Measurements from ENCODE around the gene CADM4. TPM values are rescaled to one million over a fixed set of nuclear protein-coding genes. Genes with fewer than 3 reads are reported as not detected.
"Not testable (repeated sequence)": the region's sequence is repeated elsewhere in the genome, so short reads cannot be mapped to it uniquely, and the experiment has no call there.

CADM4 gene
- total RNA-seq (2014; rRNA removed; shearing (Covaris generic)), result 9.9 and 12.3 TPM in 2 replicates

GRCh38 chr19:43639519-43640423, at the start of gene CADM4:
Gene CADM4, minus strand, starts transcription at chr19:43639850. Its CDS starts 60 bp downstream, at chr19:43639790.
- DNase-seq, result peak; percentile 97
- H3K36me3 ChIP-seq (replicated peaks; ENCODE audit: control insufficient read depth, insufficient read depth, low read length), result no peaks in the 10 kb centered on the region
- H3K4me3 ChIP-seq (ENCODE audit: insufficient read depth, low read depth, low read length), result peak within 1 kb of the TSS; percentile 79
- peaks cover 45% of the 10 kb centered on the region for H3K27me3 ChIP-seq (ENCODE audit: control insufficient read depth, insufficient read depth, low read length)

- no peak for DNase-seq
- Histone ChIP-seq H3K27me3 (ENCODE audit: control insufficient read depth, insufficient read depth, low read length) (no peaks in the 10 kb centered on the region), H3K36me3 (replicated peaks; ENCODE audit: control insufficient read depth, insufficient read depth, low read length) (no peaks in the 10 kb centered on the region), H3K4me3 (ENCODE audit: insufficient read depth, low read depth, low read length) (no peak overlapping the region)
Observed at GRCh38 chr19:43688059-43688701, 48.5 kb upstream of the CADM4 start.

GRCh38 chr19:43687660-43687997, 48.0 kb upstream of the CADM4 start:
- no peak overlapping the region for H3K4me3 ChIP-seq (ENCODE audit: insufficient read depth, low read depth, low read length)
- H3K36me3 ChIP-seq (replicated peaks; ENCODE audit: control insufficient read depth, insufficient read depth, low read length), result no peaks in the 10 kb centered on the region
- no peak for DNase-seq
- no peaks in the 10 kb centered on the region for H3K27me3 ChIP-seq (ENCODE audit: control insufficient read depth, insufficient read depth, low read length)

GRCh38 chr19:43684326-43684725, 44.7 kb upstream of the CADM4 start:
- H3K36me3 ChIP-seq (replicated peaks; ENCODE audit: control insufficient read depth, insufficient read depth, low read length), result no peaks in the 10 kb centered on the region
- no peaks in the 10 kb centered on the region for H3K27me3 ChIP-seq (ENCODE audit: control insufficient read depth, insufficient read depth, low read length)
- no peak overlapping the region for H3K4me3 ChIP-seq (ENCODE audit: insufficient read depth, low read depth, low read length)
- DNase-seq, result no peak

GRCh38 chr19:43683905-43684304, 44.3 kb upstream of the CADM4 start:
- H3K4me3 ChIP-seq (ENCODE audit: insufficient read depth, low read depth, low read length), result no peak overlapping the region
- no peak for DNase-seq

GRCh38 chr19:43682824-43683661, 43.4 kb upstream of the CADM4 start:
- no peaks in the 10 kb centered on the region for H3K27me3 ChIP-seq (ENCODE audit: control insufficient read depth, insufficient read depth, low read length)
- no peak overlapping the region for H3K4me3 ChIP-seq (ENCODE audit: insufficient read depth, low read depth, low read length)
- H3K36me3 ChIP-seq (replicated peaks; ENCODE audit: control insufficient read depth, insufficient read depth, low read length), result no peaks in the 10 kb centered on the region
- no peak for DNase-seq

More at GRCh38 chr19:43683905-43684304, 44.3 kb upstream of the CADM4 start:
- no peaks in the 10 kb centered on the region for H3K36me3 ChIP-seq (replicated peaks; ENCODE audit: control insufficient read depth, insufficient read depth, low read length)
- no peaks in the 10 kb centered on the region for H3K27me3 ChIP-seq (ENCODE audit: control insufficient read depth, insufficient read depth, low read length)

GRCh38 chr19:43682269-43682668, 42.6 kb upstream of the CADM4 start:
- H3K36me3 ChIP-seq (replicated peaks; ENCODE audit: control insufficient read depth, insufficient read depth, low read length), result not testable (repeated sequence)

GRCh38 chr19:43681821-43682220, 42.2 kb upstream of the CADM4 start:
- no peak overlapping the region for H3K4me3 ChIP-seq (ENCODE audit: insufficient read depth, low read depth, low read length)
- no peaks in the 10 kb centered on the region for H3K36me3 ChIP-seq (replicated peaks; ENCODE audit: control insufficient read depth, insufficient read depth, low read length)
- DNase-seq, result no peak
- H3K27me3 ChIP-seq (ENCODE audit: control insufficient read depth, insufficient read depth, low read length), result no peaks in the 10 kb centered on the region

More at GRCh38 chr19:43682269-43682668, 42.6 kb upstream of the CADM4 start:
- H3K4me3 ChIP-seq (ENCODE audit: insufficient read depth, low read depth, low read length); H3K27me3 ChIP-seq (ENCODE audit: control insufficient read depth, insufficient read depth, low read length); DNase-seq: not testable (repeated sequence)

- no peaks in the 10 kb centered on the region for H3K36me3 ChIP-seq (replicated peaks; ENCODE audit: control insufficient read depth, insufficient read depth, low read length)
- DNase-seq, result no peak
- no peak overlapping the region for H3K4me3 ChIP-seq (ENCODE audit: insufficient read depth, low read depth, low read length)
- no peaks in the 10 kb centered on the region for H3K27me3 ChIP-seq (ENCODE audit: control insufficient read depth, insufficient read depth, low read length)
Observed at GRCh38 chr19:43678512-43679261, 39.0 kb upstream of the CADM4 start.

- no peaks in the 10 kb centered on the region for H3K36me3 ChIP-seq (replicated peaks; ENCODE audit: control insufficient read depth, insufficient read depth, low read length)
- no peak for DNase-seq
- no peaks in the 10 kb centered on the region for H3K27me3 ChIP-seq (ENCODE audit: control insufficient read depth, insufficient read depth, low read length)
- no peak overlapping the region for H3K4me3 ChIP-seq (ENCODE audit: insufficient read depth, low read depth, low read length)
Observed at GRCh38 chr19:43675906-43676305, 36.3 kb upstream of the CADM4 start.

GRCh38 chr19:43675269-43675879, 35.7 kb upstream of the CADM4 start:
- no peaks in the 10 kb centered on the region for H3K36me3 ChIP-seq (replicated peaks; ENCODE audit: control insufficient read depth, insufficient read depth, low read length)
- H3K27me3 ChIP-seq (ENCODE audit: control insufficient read depth, insufficient read depth, low read length), result no peaks in the 10 kb centered on the region
- no peak for DNase-seq
- H3K4me3 ChIP-seq (ENCODE audit: insufficient read depth, low read depth, low read length), result no peak overlapping the region

GRCh38 chr19:43674596-43674995, 34.9 kb upstream of the CADM4 start:
- Histone ChIP-seq H3K4me3 (ENCODE audit: insufficient read depth, low read depth, low read length) (no peak overlapping the region), H3K27me3 (ENCODE audit: control insufficient read depth, insufficient read depth, low read length) (peaks cover 4% of the 10 kb centered on the region; the same call in 1 of the 2 replicates), H3K36me3 (replicated peaks; ENCODE audit: control insufficient read depth, insufficient read depth, low read length) (no peaks in the 10 kb centered on the region)
- no peak for DNase-seq

GRCh38 chr19:43674183-43674582, 34.5 kb upstream of the CADM4 start:
- Histone ChIP-seq H3K36me3 (replicated peaks; ENCODE audit: control insufficient read depth, insufficient read depth, low read length) (no peaks in the 10 kb centered on the region), H3K4me3 (ENCODE audit: insufficient read depth, low read depth, low read length) (no peak overlapping the region), H3K27me3 (ENCODE audit: control insufficient read depth, insufficient read depth, low read length) (peaks cover 4% of the 10 kb centered on the region; the same call in 1 of the 2 replicates)
- no peak for DNase-seq

Measured in H7 (cell line).